Stimulated activated effector memory CD8-positive, alpha-beta T cell treated with anti-CD3 and anti-CD28 coated beads, Interleukin-12 subunit alpha, Interleukin-12 subunit beta, amount 100 ng/mL, for 72 hours (primary cell): Measurements from ENCODE around the gene RAB4B.
"Not testable (repeated sequence)": the region's sequence is repeated elsewhere in the genome, so short reads cannot be mapped to it uniquely, and the experiment has no call there.

Experiments
- ATAC-seq: fragments of 150-1000 bp; cut with Tn5 transposase; 2 replicates; pipeline ENCODE4 v1.10.0; 2021
- DNase-seq, 2 donors: peaks; one replicate each; pipeline ENCODE4 v3.0.0; 2021 to 2022; ENCODE audit warnings: low spot score in 2 of 2
- H3K27ac Mint-ChIP-seq: one replicate; pipeline ENCODE4 v1.8.0; 2022; ENCODE audit warnings: mild to moderate bottlenecking, mixed read lengths
- H3K36me3 Mint-ChIP-seq: one replicate; pipeline ENCODE4 v1.8.0; 2022; ENCODE audit warnings: mild to moderate bottlenecking, mixed read lengths
- H3K4me1 Mint-ChIP-seq: one replicate; pipeline ENCODE4 v1.8.0; 2022; ENCODE audit warnings: mixed read lengths
- H3K4me3 Mint-ChIP-seq: one replicate; pipeline ENCODE4 v1.8.0; 2022; ENCODE audit warnings: mild to moderate bottlenecking, mixed read lengths
- H3K9me3 Mint-ChIP-seq: one replicate; pipeline ENCODE4 v1.8.0; 2022; ENCODE audit warnings: mixed read lengths

Gene RAB4B

GRCh38 chr19:40827386-40828247 lies 49.6 kb downstream of the RAB4B start:
- no peak for ATAC-seq
- peaks cover 45% of the 10 kb centered on the region for H3K4me1 Mint-ChIP-seq
- H3K36me3 Mint-ChIP-seq, result peaks cover 6% of the 10 kb centered on the region
- no peak overlapping the region for H3K27ac Mint-ChIP-seq
- no peak overlapping the region for H3K4me3 Mint-ChIP-seq
- H3K9me3 Mint-ChIP-seq, result no peaks in the 10 kb centered on the region
- DNase-seq, result no peak

- DNase-seq (no peak), ATAC-seq (no peak)
- Mint-ChIP-seq H3K9me3 (no peaks in the 10 kb centered on the region), H3K36me3 (peaks cover 6% of the 10 kb centered on the region), H3K4me3 (no peak overlapping the region), H3K4me1 (peaks cover 36% of the 10 kb centered on the region), H3K27ac (peak overlapping the region; percentile 62)
These were observed 51.2 kb downstream of the RAB4B start for GRCh38 chr19:40829205-40829604.

- not testable (repeated sequence) for H3K4me3 Mint-ChIP-seq, H3K9me3 Mint-ChIP-seq, H3K36me3 Mint-ChIP-seq, DNase-seq, H3K27ac Mint-ChIP-seq, ATAC-seq
- peaks cover 25% of the 10 kb centered on the region for H3K4me1 Mint-ChIP-seq
These were observed 52.7 kb downstream of the RAB4B start for GRCh38 chr19:40830741-40831140.

- DNase-seq, result no peak
These were observed 53.7 kb downstream of the RAB4B start for GRCh38 chr19:40831502-40832430.

GRCh38 chr19:40832431-40832790 lies 54.4 kb downstream of the RAB4B start:
- peak; percentile 39 for ATAC-seq
- not testable (repeated sequence) for H3K4me1 Mint-ChIP-seq, H3K9me3 Mint-ChIP-seq, H3K4me3 Mint-ChIP-seq, H3K36me3 Mint-ChIP-seq, DNase-seq, H3K27ac Mint-ChIP-seq

More at GRCh38 chr19:40831502-40832430, 53.7 kb downstream of the RAB4B start:
- Mint-ChIP-seq H3K9me3 (no peaks in the 10 kb centered on the region), H3K36me3 (peaks cover 3% of the 10 kb centered on the region), H3K4me3 (no peak overlapping the region), H3K27ac (no peak overlapping the region), H3K4me1 (peaks cover 14% of the 10 kb centered on the region)
- ATAC-seq, result no peak

- DNase-seq, H3K4me3 Mint-ChIP-seq, ATAC-seq, H3K4me1 Mint-ChIP-seq, H3K36me3 Mint-ChIP-seq, H3K27ac Mint-ChIP-seq, H3K9me3 Mint-ChIP-seq: not testable (repeated sequence)
These were observed 55.9 kb downstream of the RAB4B start for GRCh38 chr19:40833728-40834533.

- ATAC-seq (no peak), DNase-seq (no peak)
- H3K9me3 Mint-ChIP-seq, result no peaks in the 10 kb centered on the region
- H3K4me1 Mint-ChIP-seq, result peaks cover 6% of the 10 kb centered on the region
- no peak overlapping the region for H3K4me3 Mint-ChIP-seq
- H3K36me3 Mint-ChIP-seq, result no peaks in the 10 kb centered on the region
- no peak overlapping the region for H3K27ac Mint-ChIP-seq
These were observed 58.8 kb downstream of the RAB4B start for GRCh38 chr19:40836754-40837429.

GRCh38 chr19:40838477-40838876 lies 60.4 kb downstream of the RAB4B start:
- not testable (repeated sequence) for H3K4me1 Mint-ChIP-seq, ATAC-seq, H3K36me3 Mint-ChIP-seq, H3K27ac Mint-ChIP-seq, H3K9me3 Mint-ChIP-seq, H3K4me3 Mint-ChIP-seq, DNase-seq

GRCh38 chr19:40842012-40842411 lies 64.0 kb downstream of the RAB4B start:
- peaks cover 26% of the 10 kb centered on the region for H3K4me1 Mint-ChIP-seq
- not testable (repeated sequence) for ATAC-seq, H3K27ac Mint-ChIP-seq, H3K36me3 Mint-ChIP-seq, H3K4me3 Mint-ChIP-seq, H3K9me3 Mint-ChIP-seq, DNase-seq

- H3K36me3 Mint-ChIP-seq, ATAC-seq, H3K9me3 Mint-ChIP-seq, DNase-seq: not testable (repeated sequence)
- peak overlapping the region; percentile 94 for H3K27ac Mint-ChIP-seq
- peak overlapping the region; percentile 64 for H3K4me3 Mint-ChIP-seq
- peaks cover 37% of the 10 kb centered on the region for H3K4me1 Mint-ChIP-seq
These were observed 65.1 kb downstream of the RAB4B start for GRCh38 chr19:40842997-40843652.

GRCh38 chr19:40843653-40844052 lies 65.6 kb downstream of the RAB4B start:
- Mint-ChIP-seq H3K4me3 (peak overlapping the region; percentile 64), H3K27ac (peak overlapping the region; percentile 94), H3K4me1 (peaks cover 42% of the 10 kb centered on the region)
- ATAC-seq (peak; percentile 98), DNase-seq (peak; percentile 46 to 82)
- not testable (repeated sequence) for H3K9me3 Mint-ChIP-seq, H3K36me3 Mint-ChIP-seq
